Activated T-cell treated with anti-CD3 and anti-CD28 coated beads, Interleukin-2, amount 50 U/mL, for 72 hours (primary cell): Measurements from ENCODE around the gene IL4I1. TPM values are rescaled to one million over a fixed set of nuclear protein-coding genes. Genes with fewer than 3 reads are reported as not detected.
"Not testable (repeated sequence)": the region's sequence is repeated elsewhere in the genome, so short reads cannot be mapped to it uniquely, and the experiment has no call there.

Experiments used
- ATAC-seq, 2 donors: fragments of 150-1000 bp; cut with Tn5 transposase; replicated peaks in 1 of 2; 2 replicates each; pipeline ENCODE4 v1.10.0; 2021; ENCODE audit warnings: moderate library complexity in 2 of 2, mild to moderate bottlenecking in 1 of 2
- DNase-seq, 2 donors: peaks; one replicate each; pipeline ENCODE4 v3.0.0; 2021 to 2022; ENCODE audit warnings: mixed read lengths in 1 of 2
- H3K27ac Mint-ChIP-seq: one replicate; pipeline ENCODE4 v1.8.0; 2022; ENCODE audit warnings: mild to moderate bottlenecking, moderate library complexity, mixed read lengths
- H3K27me3 Mint-ChIP-seq: one replicate; pipeline ENCODE4 v1.8.0; 2022; ENCODE audit warnings: low read depth, mixed read lengths
- H3K36me3 Mint-ChIP-seq, 2 donors: one replicate each; pipeline ENCODE4 v1.8.0; 2022; ENCODE audit warnings: mixed read lengths in 2 of 2, mild to moderate bottlenecking in 1 of 2; ENCODE audit not compliant: insufficient read depth in 2 of 2
- H3K4me1 Mint-ChIP-seq: one replicate; pipeline ENCODE4 v1.8.0; 2022; ENCODE audit warnings: low read depth, mixed read lengths
- H3K4me3 Mint-ChIP-seq, 2 donors: one replicate each; pipeline ENCODE4 v1.8.0; 2022; ENCODE audit warnings: mild to moderate bottlenecking in 2 of 2, mixed read lengths in 2 of 2, moderate library complexity in 2 of 2
- H3K9me3 Mint-ChIP-seq, 2 donors: one replicate each; pipeline ENCODE4 v1.8.0; 2022; ENCODE audit warnings: mixed read lengths in 2 of 2
- total RNA-seq, 2 donors: library from RNA; stranded (reverse); gene quantifications; one replicate each; pipeline ENCODE4 v1.2.3, GENCODE V29; 2022

IL4I1 gene
- total RNA-seq, result 10 to 100 TPM; 16.7 to 42.3 TPM

- Mint-ChIP-seq H3K4me3 (peak within 1 kb of the TSS; percentile 81 to 87), H3K27me3 (no peaks in the 10 kb centered on the region), H3K9me3 (no peaks in the 10 kb centered on the region), H3K36me3 (peaks cover 2 to 9% of the 10 kb centered on the region in 2 donors), H3K4me1 (peaks cover 79% of the 10 kb centered on the region), H3K27ac (peak within 1 kb of the TSS; percentile 80)
- peak; percentile 71 to 74 for DNase-seq
- peak; percentile 55 to 63 for ATAC-seq
These were observed at the start of gene IL4I1 for GRCh38 chr19:49896863-49897621. TSS of gene IL4I1 (minus strand) at chr19:49896887. CDS start at chr19:49896160, 727 bp downstream.

GRCh38 chr19:49946415-49946814, 49.7 kb upstream of the IL4I1 start:
- Mint-ChIP-seq H3K27me3 (peaks cover 16% of the 10 kb centered on the region), H3K4me3 (no peak overlapping the region), H3K4me1 (peaks cover 23% of the 10 kb centered on the region), H3K9me3 (no peaks in the 10 kb centered on the region), H3K36me3 (no peaks in the 10 kb centered on the region), H3K27ac (no peak overlapping the region)
- ATAC-seq (no peak), DNase-seq (no peak)

GRCh38 chr19:49944567-49944966, 47.9 kb upstream of the IL4I1 start:
- H3K9me3 Mint-ChIP-seq, DNase-seq, H3K36me3 Mint-ChIP-seq, H3K4me3 Mint-ChIP-seq, H3K27ac Mint-ChIP-seq: not testable (repeated sequence)
- ATAC-seq, result peak; percentile 81 to 88
- Mint-ChIP-seq H3K27me3 (peaks cover 20% of the 10 kb centered on the region), H3K4me1 (peaks cover 30% of the 10 kb centered on the region)

- Mint-ChIP-seq H3K4me1 (peaks cover 30% of the 10 kb centered on the region), H3K36me3 (no peaks in the 10 kb centered on the region), H3K27ac (no peak overlapping the region), H3K4me3 (no peak overlapping the region), H3K9me3 (no peaks in the 10 kb centered on the region), H3K27me3 (peaks cover 32% of the 10 kb centered on the region)
- ATAC-seq (no peak), DNase-seq (no peak)
These were observed 43.8 kb upstream of the IL4I1 start for GRCh38 chr19:49940482-49940791.

GRCh38 chr19:49939721-49940481, 43.2 kb upstream of the IL4I1 start:
- Mint-ChIP-seq H3K27ac (no peak overlapping the region), H3K9me3 (no peaks in the 10 kb centered on the region), H3K27me3 (peaks cover 32% of the 10 kb centered on the region), H3K4me3 (no peak overlapping the region), H3K36me3 (no peaks in the 10 kb centered on the region), H3K4me1 (peaks cover 26% of the 10 kb centered on the region)
- ATAC-seq (no peak), DNase-seq (no peak)

GRCh38 chr19:49938662-49939061, 42.0 kb upstream of the IL4I1 start:
- Mint-ChIP-seq H3K27me3 (peaks cover 29% of the 10 kb centered on the region), H3K36me3 (no peaks in the 10 kb centered on the region)

GRCh38 chr19:49937750-49938381, 41.2 kb upstream of the IL4I1 start:
- H3K36me3 Mint-ChIP-seq, result peaks cover 3 to 6% of the 10 kb centered on the region in 2 donors
- H3K27me3 Mint-ChIP-seq, result peaks cover 21% of the 10 kb centered on the region
- H3K4me1 Mint-ChIP-seq, result peaks cover 18% of the 10 kb centered on the region
- no peaks in the 10 kb centered on the region for H3K9me3 Mint-ChIP-seq
- peak overlapping the region; percentile 33 to 47 for H3K4me3 Mint-ChIP-seq
- DNase-seq (peak; percentile 79 to 88), ATAC-seq (peak; percentile 64 to 75)
- no peak overlapping the region for H3K27ac Mint-ChIP-seq

More at GRCh38 chr19:49938662-49939061, 42.0 kb upstream of the IL4I1 start:
- Mint-ChIP-seq H3K27ac (no peak overlapping the region), H3K4me1 (peaks cover 17% of the 10 kb centered on the region), H3K9me3 (no peaks in the 10 kb centered on the region), H3K4me3 (no peak overlapping the region)
- ATAC-seq, result no peak
- no peak for DNase-seq

GRCh38 chr19:49936549-49936948, 39.9 kb upstream of the IL4I1 start:
- Mint-ChIP-seq H3K4me3 (no peak overlapping the region), H3K4me1 (peaks cover 30% of the 10 kb centered on the region), H3K36me3 (peaks cover 7 to 11% of the 10 kb centered on the region in 2 donors), H3K9me3 (peaks cover 3% of the 10 kb centered on the region in 2 donors), H3K27ac (no peak overlapping the region), H3K27me3 (peaks cover 16% of the 10 kb centered on the region)
- ATAC-seq, result no peak
- DNase-seq, result no peak

GRCh38 chr19:49933643-49934042, 37.0 kb upstream of the IL4I1 start:
- H3K36me3 Mint-ChIP-seq, result peaks cover 17 to 24% of the 10 kb centered on the region in 2 donors

GRCh38 chr19:49932731-49933131, 36.0 kb upstream of the IL4I1 start:
- Mint-ChIP-seq H3K27ac (no peak overlapping the region), H3K36me3 (peaks cover 22 to 31% of the 10 kb centered on the region in 2 donors), H3K27me3 (peaks cover 12% of the 10 kb centered on the region), H3K4me1 (peaks cover 59% of the 10 kb centered on the region), H3K9me3 (peaks cover 6% of the 10 kb centered on the region in 2 donors), H3K4me3 (peak overlapping the region; percentile 24 to 25)
- ATAC-seq (peak in 1 of 2 donors; percentile 6), DNase-seq (peak; percentile 63 to 73)

More at GRCh38 chr19:49933643-49934042, 37.0 kb upstream of the IL4I1 start:
- Mint-ChIP-seq H3K27me3 (peaks cover 12% of the 10 kb centered on the region), H3K9me3 (peaks cover 6% of the 10 kb centered on the region in 2 donors), H3K4me3 (no peak overlapping the region), H3K4me1 (peaks cover 49% of the 10 kb centered on the region), H3K27ac (peak overlapping the region; percentile 13)
- ATAC-seq (no peak), DNase-seq (no peak)

- Mint-ChIP-seq H3K9me3 (peaks cover 6% of the 10 kb centered on the region in 2 donors), H3K27ac (peak overlapping the region; percentile 5), H3K36me3 (peaks cover 26 to 36% of the 10 kb centered on the region in 2 donors), H3K4me1 (peaks cover 65% of the 10 kb centered on the region), H3K27me3 (peaks cover 11% of the 10 kb centered on the region), H3K4me3 (peak overlapping the region; percentile 25 to 36)
- no peak for ATAC-seq
- DNase-seq, result no peak
These were observed 35.4 kb upstream of the IL4I1 start for GRCh38 chr19:49932041-49932451.

GRCh38 chr19:49931293-49932040, 34.8 kb upstream of the IL4I1 start:
- Mint-ChIP-seq H3K27ac (peak overlapping the region; percentile 5), H3K27me3 (peaks cover 5% of the 10 kb centered on the region), H3K4me1 (peaks cover 71% of the 10 kb centered on the region), H3K9me3 (peaks cover 6% of the 10 kb centered on the region in 2 donors), H3K4me3 (peak overlapping the region; percentile 25 to 36), H3K36me3 (peaks cover 26 to 38% of the 10 kb centered on the region in 2 donors)
- ATAC-seq, result no peak
- DNase-seq, result no peak
